GM12874 (cell line): ENCODE data around the gene DPEP2.

Source experiments
- TF ChIP-seq, protein P1 (sequence below): IDR thresholded peaks from 2 replicates; pipeline ENCODE4 v1.5.1; 2011; ENCODE audit warnings: low read depth, mild to moderate bottlenecking, control low read depth, low read length, moderate library complexity; ENCODE audit not compliant: insufficient read depth

Gene DPEP2

DNA sequence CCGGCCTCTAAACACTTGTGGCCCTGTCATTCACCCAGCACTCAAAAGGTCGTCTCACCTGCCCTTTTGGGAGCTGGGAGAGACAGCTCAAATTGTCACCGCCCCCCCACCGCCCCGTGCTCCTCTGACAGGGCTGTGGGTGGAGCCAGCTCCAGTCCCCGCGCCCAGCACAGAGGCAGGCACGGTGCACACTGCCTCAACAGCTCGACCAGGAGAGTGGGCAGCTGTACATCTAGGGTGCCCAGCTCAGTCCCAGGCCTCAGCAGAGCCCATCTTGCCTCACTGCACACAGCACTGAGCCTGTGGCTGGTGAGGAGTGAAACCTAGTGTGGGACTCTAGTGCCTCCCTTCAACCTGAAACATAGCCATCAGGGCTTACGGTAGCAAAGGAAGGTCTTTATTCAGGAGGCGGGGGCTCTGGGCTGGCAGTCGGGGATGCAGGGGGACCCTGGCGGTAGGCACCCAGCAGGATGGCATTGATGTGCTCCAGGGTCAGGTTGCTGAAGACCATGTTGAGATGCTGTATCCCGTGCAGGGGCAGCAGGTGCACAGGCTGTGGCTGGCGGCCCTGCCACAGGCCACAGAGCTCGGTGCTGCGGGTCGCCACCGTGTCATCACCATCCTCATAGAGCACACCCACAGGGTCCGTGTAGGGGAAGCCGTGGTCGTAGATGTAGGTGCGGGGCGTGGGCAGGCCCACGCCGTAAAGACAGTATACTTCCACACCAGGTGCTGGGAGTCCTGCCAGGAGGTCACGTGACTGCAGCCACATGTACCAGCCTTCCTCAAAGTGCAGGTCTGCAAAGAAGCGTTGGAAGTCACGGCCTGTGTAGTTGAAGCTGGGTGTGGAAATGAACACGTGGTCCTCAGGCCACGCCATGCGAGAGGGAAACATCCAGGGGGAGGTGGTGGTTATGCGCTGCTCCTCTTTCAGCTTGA, 59.5 kb downstream of the DPEP2 start:
- TF ChIP-seq, protein P1, sequence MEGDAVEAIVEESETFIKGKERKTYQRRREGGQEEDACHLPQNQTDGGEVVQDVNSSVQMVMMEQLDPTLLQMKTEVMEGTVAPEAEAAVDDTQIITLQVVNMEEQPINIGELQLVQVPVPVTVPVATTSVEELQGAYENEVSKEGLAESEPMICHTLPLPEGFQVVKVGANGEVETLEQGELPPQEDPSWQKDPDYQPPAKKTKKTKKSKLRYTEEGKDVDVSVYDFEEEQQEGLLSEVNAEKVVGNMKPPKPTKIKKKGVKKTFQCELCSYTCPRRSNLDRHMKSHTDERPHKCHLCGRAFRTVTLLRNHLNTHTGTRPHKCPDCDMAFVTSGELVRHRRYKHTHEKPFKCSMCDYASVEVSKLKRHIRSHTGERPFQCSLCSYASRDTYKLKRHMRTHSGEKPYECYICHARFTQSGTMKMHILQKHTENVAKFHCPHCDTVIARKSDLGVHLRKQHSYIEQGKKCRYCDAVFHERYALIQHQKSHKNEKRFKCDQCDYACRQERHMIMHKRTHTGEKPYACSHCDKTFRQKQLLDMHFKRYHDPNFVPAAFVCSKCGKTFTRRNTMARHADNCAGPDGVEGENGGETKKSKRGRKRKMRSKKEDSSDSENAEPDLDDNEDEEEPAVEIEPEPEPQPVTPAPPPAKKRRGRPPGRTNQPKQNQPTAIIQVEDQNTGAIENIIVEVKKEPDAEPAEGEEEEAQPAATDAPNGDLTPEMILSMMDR: no peak
